HG03571 (cell line): ENCODE data around the gene ZNF568.

ENCODE experiments used
- ATAC-seq: cut with Tn5 transposase; IDR thresholded peaks from one replicate; pipeline ENCODE4 v1.9.1; 2021; ENCODE audit not compliant: unreplicated experiment

Gene ZNF568

DNA sequence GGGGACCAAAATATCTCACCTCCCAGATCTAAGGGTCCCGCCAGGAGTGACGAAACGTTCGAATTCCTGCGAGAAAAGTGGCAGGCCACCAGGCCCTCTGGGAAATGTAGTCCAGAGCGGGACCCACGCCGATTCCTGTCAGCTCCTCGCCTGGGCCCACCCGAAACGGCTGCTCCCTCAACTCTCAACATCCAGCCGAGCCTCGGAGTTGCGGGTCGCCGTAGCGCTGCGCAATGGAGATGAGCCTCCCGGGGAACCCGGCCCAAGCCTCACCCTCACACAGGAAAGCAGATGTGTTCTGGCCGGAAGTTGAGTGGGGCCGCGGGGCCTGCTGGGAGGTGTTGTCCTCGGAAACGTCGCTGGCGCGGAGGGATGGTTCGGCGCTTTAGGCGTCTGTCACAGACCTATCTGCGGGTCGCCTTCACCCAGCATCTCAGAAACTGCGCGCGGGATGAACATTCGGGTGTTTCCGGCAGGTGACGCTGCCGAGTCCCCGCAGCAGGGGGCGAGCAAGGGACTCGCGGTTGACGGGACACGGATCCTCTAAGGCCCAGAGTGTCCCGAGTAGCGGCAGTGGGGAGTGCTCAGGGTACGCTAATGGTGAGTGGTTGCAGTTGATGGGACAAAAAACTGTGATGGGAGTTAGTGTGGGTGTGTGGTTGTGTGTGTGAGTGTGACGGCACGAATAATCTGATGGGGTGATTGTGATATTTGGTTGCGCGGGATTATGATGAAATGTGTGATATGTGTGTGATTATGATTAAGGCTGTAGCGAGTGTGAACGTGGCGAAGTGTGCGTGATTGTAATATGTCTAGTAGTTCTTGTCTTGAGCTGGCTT is at the start of gene ZNF568, which contains the start of gene ZNF829:
Gene ZNF568, plus strand, starts transcription at position 341 of the 839 bp plus-strand sequence. CDS start 6,439 bp downstream, outside the sequence.
Gene ZNF829, minus strand, starts transcription at position 300 of the 839 bp plus-strand sequence. CDS start 1,124 bp downstream, outside the sequence.
- no peak for ATAC-seq

DNA sequence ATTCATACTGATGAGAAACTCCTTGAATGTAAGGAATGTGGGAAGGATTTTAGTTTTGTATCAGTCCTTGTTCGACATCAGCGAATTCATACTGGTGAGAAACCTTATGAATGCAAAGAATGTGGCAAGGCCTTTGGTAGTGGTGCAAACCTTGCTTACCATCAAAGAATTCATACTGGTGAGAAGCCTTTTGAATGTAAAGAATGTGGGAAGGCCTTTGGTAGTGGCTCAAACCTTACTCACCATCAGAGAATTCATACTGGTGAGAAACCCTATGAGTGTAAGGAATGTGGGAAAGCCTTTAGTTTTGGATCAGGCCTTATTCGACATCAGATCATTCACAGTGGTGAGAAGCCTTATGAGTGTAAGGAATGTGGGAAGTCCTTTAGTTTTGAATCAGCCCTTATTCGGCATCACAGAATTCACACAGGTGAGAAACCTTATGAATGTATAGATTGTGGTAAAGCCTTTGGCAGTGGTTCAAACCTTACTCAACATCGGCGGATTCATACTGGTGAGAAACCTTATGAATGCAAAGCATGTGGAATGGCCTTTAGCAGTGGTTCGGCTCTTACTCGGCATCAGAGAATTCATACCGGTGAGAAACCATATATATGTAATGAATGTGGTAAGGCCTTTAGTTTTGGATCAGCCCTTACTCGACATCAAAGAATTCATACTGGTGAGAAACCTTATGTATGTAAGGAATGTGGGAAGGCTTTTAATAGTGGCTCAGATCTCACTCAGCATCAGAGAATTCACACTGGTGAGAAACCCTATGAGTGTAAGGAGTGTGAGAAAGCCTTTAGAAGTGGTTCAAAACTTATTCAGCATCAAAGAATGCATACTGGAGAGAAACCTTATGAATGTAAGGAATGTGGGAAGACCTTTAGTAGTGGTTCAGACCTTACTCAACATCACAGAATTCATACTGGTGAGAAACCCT is 38.9 kb upstream of the ZNF568 start:
- no peak for ATAC-seq

DNA sequence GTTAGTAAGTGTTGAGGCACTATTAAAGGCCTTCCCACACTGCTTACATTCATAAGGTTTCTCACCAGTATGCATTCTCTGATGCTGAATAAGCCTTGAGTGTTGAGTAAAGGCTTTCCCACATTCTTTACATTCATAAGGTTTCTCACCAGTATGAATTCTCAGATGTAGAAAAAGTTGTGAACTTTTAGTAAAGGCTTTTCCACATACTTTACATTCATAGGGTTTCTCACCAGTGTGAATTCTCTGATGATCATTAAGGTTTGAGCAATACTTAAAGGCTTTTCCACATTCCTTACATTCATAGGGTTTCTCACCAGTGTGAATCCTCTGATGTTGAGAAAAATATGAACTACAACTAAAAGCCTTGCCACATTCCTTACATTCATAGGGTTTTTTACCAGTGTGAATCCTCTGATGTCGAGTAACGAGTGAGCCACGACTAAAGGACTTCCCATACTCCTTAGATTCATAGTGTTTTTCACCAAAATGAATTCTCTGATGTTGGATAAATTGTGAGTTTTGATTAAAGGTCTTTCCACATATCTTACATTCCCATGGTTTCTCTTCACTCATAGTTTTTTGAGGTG is 24.3 kb upstream of the ZNF568 start:
- ATAC-seq: no peak

DNA sequence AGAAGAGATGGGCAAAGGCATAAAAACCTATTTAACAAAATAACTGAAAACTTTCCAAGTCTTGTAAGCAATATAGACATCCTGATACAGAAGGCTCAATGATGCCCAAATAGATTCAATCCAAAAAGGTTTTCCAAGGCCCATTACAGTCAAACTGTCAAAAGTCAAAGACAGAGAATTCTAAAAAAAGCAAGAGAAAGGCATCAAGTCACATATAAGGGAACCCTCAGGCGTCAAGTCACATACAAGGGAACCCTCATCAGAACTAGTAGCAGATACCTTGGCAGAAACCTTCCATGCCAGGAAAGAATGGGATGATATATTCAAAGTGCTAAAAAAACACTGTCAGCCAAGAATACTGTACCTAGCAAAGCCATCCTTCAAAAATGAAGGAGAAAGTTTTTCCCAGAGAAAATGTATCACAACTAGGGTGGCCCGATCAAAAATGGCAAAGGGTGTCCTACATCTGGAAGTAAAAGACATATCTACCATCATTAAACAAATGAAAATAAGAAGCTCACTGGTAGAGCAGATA is 21.2 kb upstream of the ZNF568 start:
- no peak for ATAC-seq

DNA sequence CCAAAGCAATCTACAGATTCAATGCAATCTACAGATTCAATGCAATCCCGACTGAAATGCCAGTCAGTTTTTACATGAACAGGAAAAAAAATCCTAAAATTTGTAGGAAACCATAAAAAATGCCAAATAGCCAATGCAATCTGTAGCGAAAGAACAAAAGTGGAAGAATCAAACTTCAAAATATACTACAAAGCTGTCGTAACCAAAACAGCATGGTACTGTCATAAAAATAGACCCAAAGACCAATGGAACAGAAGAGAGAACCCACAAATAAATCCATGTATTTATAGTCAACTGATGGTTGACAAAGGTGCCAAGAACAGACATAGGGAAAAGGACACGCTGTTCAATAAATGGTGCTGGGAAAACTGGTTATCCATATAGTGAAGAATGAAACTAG is 17.7 kb upstream of the ZNF568 start:
- ATAC-seq: no peak

DNA sequence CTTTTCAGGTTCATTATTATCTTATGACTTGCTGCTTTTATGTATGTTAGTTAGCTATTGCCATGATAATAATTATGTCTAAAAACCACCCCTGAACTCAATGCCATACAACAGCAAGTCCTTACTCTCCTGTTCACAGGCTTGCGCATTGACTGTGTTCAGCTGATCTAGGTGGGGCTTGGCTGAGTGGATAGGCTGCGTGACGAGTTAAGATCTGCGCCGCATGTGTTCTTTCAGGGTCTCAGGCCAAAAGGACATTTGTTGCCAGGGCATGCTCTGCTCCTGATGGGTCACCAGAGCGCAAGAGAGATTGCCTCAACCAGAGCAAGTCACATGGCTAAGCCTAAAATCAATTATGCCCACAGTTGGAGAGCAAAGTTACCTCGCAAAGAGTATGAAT is 859 bp downstream of the ZNF568 start:
- no peak for ATAC-seq

DNA sequence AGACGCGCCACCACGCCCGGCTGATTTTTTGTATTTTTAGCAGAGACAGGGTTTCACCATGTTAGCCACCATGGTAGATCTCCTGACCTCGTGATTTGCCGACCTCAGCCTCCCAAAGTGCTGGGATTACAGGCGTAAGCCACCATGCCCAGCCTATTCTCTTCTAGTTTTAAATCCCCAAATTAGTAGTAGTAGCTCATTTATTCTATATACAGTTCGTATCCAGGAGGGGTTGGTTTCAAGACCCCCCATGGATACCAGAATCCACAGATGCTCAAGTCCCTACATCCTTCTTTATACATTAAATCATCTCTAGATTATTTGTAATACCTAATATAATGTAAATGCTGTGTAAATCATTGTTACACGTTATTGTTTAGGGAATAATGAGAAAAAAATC is 2.0 kb downstream of the ZNF568 start:
- no peak for ATAC-seq

DNA sequence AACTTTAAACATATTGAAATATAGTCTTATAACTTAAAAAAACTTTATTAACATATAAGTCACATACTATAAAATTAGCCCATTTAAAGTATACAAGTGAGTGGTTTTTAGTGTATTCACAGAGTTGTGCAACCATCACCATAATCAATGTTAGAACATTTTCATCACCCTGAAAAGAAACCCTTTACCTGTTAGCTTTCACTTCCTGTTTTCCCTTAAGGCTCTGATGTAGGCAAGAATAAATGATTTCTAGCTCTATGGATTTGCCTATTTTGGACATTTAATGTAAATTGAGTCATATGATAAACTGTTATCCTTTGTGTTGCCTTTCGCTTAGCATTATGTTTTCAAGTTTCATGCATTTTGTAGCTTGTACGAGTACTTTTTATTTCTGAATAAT is 15.6 kb downstream of the ZNF568 start:
- ATAC-seq: no peak

DNA sequence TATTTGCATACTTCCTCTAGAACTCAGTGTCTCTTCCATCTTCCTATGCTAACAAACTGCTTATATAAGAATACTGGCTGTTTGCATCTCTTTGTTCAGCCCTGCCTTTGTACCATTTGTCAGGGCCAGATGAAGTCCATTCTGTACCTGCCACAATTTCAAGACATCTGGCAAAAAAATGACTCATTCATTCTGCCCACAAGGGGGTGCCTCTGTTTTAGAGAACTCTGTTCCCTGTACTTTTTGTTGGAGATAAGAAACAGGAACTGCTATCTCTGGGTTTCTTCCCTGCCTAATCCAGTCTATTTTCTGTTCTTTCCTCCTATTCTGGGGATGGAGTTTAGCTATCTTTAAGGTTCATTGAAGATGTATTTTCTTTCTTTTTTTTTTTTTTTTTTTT is 23.0 kb downstream of the ZNF568 start:
- ATAC-seq: no peak

DNA sequence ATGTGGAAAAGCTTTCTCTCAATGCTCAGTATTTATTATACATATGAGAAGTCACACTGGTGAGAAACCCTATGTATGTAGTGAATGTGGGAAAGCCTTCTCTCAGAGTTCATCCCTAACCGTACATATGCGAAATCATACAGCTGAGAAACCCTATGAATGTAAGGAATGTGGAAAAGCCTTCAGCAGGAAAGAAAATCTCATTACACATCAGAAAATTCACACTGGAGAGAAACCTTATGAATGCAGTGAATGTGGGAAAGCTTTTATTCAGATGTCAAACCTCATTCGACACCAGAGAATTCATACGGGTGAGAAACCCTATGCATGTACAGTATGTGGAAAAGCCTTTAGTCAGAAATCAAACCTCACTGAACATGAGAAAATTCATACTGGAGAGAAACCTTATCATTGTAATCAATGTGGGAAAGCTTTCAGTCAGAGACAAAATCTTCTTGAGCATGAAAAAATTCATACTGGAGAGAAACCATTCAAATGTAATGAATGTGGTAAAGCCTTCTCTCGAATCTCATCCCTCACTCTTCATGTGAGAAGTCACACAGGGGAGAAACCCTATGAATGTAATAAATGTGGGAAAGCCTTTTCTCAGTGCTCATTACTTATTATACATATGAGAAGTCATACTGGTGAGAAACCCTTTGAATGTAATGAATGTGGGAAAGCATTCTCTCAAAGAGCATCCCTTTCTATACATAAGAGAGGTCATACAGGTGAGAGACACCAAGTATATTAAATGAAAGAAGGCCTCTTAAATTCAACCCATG is 34.4 kb downstream of the ZNF568 start:
- no peak for ATAC-seq

DNA sequence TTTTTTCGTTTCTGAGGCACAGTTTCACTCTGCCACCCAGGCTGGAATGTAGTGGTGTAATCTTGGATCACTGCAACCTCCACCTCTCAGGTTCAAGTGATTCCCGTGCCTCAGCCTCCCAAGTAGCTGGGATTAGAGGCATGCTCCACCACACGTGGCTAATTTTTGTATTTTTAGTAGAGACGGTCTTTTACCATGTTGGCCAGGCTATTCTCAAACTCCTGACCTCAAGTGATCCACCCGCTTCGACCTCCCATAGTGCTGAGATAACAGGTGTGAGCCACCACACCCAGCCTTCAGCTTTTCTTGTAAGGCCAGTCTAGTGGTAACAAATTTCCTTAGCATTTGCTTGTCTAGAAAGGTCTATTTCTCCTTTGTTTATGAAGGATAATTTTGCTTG is 46.2 kb downstream of the ZNF568 start:
- no peak for ATAC-seq

DNA sequence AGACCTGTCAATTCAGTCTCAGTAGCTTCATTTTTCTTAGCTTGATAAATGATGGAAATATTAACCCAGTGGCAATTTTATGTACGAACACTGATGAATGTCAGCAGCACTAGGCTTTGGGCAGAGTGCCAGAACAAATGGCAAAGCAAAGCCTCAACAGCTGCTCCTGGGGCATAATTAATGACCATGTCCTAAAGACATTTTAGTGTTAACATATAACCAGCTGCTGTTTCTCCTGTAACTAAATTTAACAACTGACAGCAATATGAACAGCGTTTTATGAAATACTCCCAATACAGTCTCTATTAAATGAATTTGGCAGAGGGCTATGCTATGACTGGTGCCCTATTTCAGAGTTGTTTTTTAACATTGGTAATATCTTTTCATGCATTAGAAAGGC is 47.1 kb downstream of the ZNF568 start:
- no peak for ATAC-seq

DNA sequence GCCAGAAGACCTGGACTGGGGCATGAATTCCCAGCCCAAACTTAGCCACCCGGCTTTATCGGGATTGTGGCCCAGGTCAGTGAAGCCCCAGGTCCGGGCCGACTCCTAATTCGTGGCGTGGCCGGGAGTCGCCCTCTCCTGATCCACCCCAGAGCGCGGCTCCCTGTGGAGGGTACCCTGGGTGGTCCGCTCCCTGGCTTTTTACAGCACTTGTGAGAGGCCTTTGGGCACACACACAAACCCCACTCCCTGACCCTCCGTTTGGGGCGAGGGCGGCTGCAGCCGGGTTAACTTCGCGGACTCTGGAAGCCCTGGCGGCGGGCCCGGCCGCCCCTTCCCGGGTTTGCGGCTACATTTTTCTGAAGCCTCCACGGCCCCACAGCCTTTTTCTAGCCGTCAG is 56.4 kb downstream of the ZNF568 start:
- ATAC-seq: no peak

DNA sequence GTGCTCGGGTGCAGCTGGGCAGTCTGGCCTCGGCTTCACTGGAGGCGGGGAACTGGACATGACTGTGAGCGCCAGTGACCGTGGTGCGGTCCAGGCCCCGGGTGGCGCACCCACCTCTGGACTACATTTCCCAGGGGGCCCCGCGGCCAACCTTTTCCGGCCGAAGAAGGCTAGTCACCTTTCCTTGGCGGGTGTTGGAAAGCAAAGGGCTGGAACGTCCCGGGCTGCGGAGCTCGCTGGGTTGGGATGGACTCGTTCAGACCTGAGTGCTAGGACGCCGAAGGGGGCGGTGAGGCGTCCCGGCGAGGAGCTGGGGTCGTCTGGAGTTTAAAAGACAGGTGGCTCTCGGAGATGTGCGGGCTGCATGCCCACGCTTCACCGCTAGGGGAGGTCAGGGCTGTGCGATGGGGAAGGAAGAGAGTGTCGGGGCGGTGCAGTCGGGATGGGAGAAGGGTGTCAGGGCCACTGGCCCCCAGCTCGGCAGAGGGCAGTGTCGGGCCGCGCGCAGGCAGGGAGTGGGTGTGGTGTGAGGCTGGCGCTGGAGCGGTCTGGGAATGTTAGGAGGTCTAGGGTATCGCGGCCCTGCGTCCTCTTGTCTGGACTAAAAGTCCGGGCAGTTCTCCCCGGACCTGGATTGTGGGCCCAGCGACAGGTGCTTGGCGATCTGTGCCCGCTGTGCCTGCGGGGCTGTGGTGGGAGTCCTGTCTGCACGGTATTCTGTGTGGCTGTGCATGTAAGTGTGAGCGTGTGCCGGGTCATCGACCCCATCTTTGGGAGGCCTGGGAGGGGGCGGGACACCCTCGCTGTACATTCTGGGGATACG is 57.1 kb downstream of the ZNF568 start:
- ATAC-seq: no peak

DNA sequence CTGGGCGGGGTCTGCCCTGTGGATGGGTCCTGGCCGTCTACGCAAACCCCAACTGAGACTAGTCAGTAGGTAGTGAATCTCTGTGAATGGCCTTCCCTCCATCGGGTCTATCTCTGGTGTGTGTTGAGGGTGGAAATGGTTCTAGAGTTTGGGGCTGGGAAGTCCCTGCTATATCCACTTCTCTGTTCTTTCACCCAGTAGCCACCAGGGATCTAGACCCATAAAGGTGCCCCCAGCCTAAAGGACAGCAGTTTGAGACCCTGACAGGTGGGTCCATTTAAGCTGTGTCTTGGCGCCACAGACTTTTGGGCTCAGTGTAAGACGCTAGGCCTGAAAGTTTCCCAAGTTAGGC is 57.7 kb downstream of the ZNF568 start:
- ATAC-seq: no peak

DNA sequence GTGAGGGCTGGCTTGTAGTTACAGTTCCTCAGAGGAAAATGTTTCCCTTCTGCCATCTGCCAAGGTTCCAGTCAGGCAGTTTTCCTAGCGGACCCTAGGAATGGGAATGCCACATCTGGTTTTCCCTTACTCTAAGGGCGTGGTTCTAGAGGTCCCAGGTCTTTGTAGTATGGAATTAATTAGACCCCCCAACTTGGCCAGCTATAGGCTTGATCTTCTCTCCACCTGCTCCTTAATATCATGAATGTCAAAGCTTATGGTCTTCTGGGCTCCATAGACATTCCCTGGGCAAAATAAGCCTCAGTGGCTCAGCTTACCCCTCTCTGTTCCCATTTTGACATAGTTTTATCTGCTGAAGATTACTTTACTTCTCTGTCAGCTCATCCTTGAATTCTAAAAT is 70.0 kb downstream of the ZNF568 start:
- ATAC-seq: no peak

DNA sequence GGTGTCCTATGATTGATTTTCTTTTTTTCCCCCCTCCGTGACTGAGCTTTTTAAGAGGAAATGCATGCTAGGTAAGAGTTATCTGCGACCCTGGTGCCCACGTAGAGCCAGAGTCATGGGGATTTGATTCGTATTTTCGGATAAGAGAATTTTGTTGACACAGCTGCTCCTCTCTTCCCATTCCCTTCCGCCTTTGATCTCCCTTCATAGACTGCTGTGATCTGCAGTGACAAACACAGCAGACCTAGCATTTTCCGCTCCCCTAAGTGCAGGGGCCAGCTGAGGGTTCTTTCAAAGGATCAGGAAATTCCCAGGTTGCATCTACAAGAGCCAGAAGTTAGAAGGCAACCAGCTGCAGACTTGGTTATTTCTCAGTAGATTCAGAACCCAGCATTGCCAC is 70.5 kb downstream of the ZNF568 start:
- no peak for ATAC-seq

DNA sequence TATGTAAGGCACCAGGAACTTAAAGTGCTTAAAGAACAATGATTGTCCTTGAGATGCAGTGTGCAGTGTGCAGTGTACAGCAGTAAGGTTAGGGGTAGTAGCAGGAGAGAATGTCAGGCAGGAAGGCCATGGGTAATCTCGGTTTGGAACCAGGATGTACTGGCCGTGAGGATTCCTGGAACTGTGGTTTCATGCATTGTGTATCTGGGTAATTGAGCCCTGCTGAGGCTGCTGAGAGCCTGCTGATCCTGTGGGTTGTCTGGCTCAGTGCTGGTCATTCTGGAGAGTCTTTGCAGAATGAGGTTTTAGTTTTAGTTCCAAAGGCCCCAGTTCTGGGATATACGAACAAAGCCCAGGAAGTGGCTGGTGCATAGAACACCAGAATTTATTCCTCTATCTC is 71.0 kb downstream of the ZNF568 start:
- ATAC-seq: no peak

DNA sequence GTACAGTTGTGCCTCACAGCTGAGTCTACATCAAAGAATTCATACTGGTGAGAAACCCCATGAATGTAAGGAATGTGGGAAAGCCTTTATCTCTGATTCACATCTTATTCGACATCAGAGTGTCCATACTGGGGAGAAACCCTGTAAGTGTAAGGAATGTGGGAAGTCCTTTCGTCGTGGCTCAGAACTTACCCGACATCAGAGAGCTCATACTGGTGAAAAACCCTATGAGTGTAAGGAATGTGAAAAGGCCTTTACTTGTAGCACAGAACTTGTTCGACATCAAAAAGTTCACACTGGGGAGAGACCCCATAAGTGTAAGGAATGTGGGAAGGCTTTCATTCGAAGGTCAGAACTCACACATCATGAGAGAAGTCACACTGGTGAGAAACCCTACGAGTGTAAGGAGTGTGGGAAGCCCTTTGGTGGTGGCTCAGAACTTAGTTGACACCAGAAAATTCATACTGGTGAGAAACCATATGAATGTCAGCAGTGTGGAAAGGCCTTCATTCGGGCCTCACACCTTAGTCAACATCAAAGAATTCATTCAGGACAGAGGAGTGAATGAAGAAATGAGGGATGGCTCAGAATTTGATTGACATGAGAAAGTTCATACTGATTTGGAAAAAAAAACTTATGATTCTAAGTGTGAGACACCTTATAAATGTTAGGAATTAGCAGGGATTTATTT is 81.2 kb downstream of the ZNF568 start:
- ATAC-seq: no peak
